IMR-90 (cell line): ENCODE measurements around the gene RASSF7. TPM values are rescaled to one million over a fixed set of nuclear protein-coding genes. Genes with fewer than 3 reads are reported as not detected.
A peak's percentile ranks its signal among the peaks of the same experiment; 100 is the strongest.

ENCODE experiments used
- ATAC-seq: fragments of 200-7000 bp; cut with Tn5 transposase; 2 replicates; pipeline ENCODE4 v1.9.1; 2020; ENCODE audit warnings: low read depth, mild to moderate bottlenecking, moderate library complexity
- BruUV-seq: library from RNA; stranded (reverse); fragments of 400-500 nt; replicated peaks from 2 replicates; lab custom pipeline; 2021; lab: Mats Ljungman, UMichigan
- CTCF ChIA-PET: fragments of 300-600 bp; formaldehyde crosslinking; extraction: SDS; loops from one replicate; lab custom pipeline; 2021; ENCODE audit warnings: antibody characterized with exemption; lab: Yijun Ruan, JAX
- POLR2A ChIA-PET: fragments of 300-600 bp; sonication (Branson Sonifier 250); formaldehyde crosslinking; loops from one replicate; lab custom pipeline; 2022; ENCODE audit warnings: antibody characterized with exemption; ENCODE audit not compliant: unreplicated experiment; lab: Charles Lee
- DNase-seq: peaks from one replicate; pipeline ENCODE4 v3.0.0; 2013
- H2AFZ ChIP-seq: replicated peaks from 2 replicates; pipeline ENCODE3; 2013; ENCODE audit warnings: low read length, mild to moderate bottlenecking; ENCODE audit not compliant: poor library complexity
- H2AK5ac ChIP-seq: 2 replicates; pipeline ENCODE4 v1.6.1; 2013; ENCODE audit warnings: low read depth, low read length, inconsistent platforms
- H2AK9ac ChIP-seq: replicated peaks from 2 replicates; pipeline ENCODE3; 2013; ENCODE audit warnings: mild to moderate bottlenecking, low read depth, low read length, moderate library complexity; ENCODE audit not compliant: poor library complexity
- H2BK120ac ChIP-seq: 2 replicates; pipeline ENCODE4 v1.6.1; 2013; ENCODE audit warnings: low read depth, low read length, inconsistent platforms
- H2BK15ac ChIP-seq: 3 replicates; pipeline ENCODE4 v1.6.1; 2013; ENCODE audit warnings: low read depth, low read length, inconsistent platforms
- H2BK20ac ChIP-seq: 2 replicates; pipeline ENCODE4 v1.6.1; 2013; ENCODE audit warnings: low read depth, mild to moderate bottlenecking, inconsistent platforms, low read length, moderate library complexity
- H2BK5ac ChIP-seq: 2 replicates; pipeline ENCODE4 v1.6.1; 2013; ENCODE audit warnings: mild to moderate bottlenecking, low read depth, low read length, inconsistent platforms; ENCODE audit not compliant: poor library complexity, severe bottlenecking
- H3K14ac ChIP-seq: replicated peaks from 2 replicates; pipeline ENCODE4 v1.6.1; 2013; ENCODE audit warnings: low read depth, low read length, inconsistent platforms
- H3K18ac ChIP-seq: 2 replicates; pipeline ENCODE4 v1.6.1; 2013; ENCODE audit warnings: low read depth, low read length, control low read depth
- H3K23ac ChIP-seq: 2 replicates; pipeline ENCODE4 v1.6.1; 2013; ENCODE audit warnings: low read depth, low read length, inconsistent platforms
- H3K27ac ChIP-seq: 2 replicates; pipeline ENCODE4 v1.5.1; 2013; ENCODE audit warnings: mild to moderate bottlenecking, control low read depth, low read length; ENCODE audit not compliant: insufficient read depth
- H3K27me3 ChIP-seq: 2 replicates; pipeline ENCODE4 v1.6.1; 2013; ENCODE audit warnings: low read length; ENCODE audit not compliant: control insufficient read depth, insufficient read depth
- H3K36me3 ChIP-seq: 2 replicates; pipeline ENCODE4 v1.6.1; 2013; ENCODE audit warnings: low read length, mixed read lengths; ENCODE audit not compliant: control insufficient read depth, insufficient read depth
- H3K4ac ChIP-seq: 2 replicates; pipeline ENCODE4 v1.6.1; 2013; ENCODE audit warnings: low read depth, low read length, inconsistent platforms
- H3K4me1 ChIP-seq: 2 replicates; pipeline ENCODE4 v1.6.1; 2013; ENCODE audit warnings: low read length, mixed read lengths; ENCODE audit not compliant: control insufficient read depth, insufficient read depth
- H3K4me2 ChIP-seq: 2 replicates; pipeline ENCODE4 v1.6.1; 2013; ENCODE audit warnings: low read depth, mild to moderate bottlenecking, control low read depth, low read length, moderate library complexity
- H3K4me3 ChIP-seq: 2 replicates; pipeline ENCODE4 v1.5.1; 2013; ENCODE audit warnings: low read depth, mild to moderate bottlenecking, control low read depth, low read length, moderate library complexity; ENCODE audit not compliant: insufficient read depth
- H3K56ac ChIP-seq: 2 replicates; pipeline ENCODE4 v1.6.1; 2013; ENCODE audit warnings: low read length, inconsistent platforms; ENCODE audit not compliant: insufficient read depth; ENCODE audit errors: extremely low read depth
- H3K79me1 ChIP-seq, 2 experiments: 2 replicates each; pipeline ENCODE4 v1.6.1; 2013; ENCODE audit warnings: low read length in 2 of 2, inconsistent platforms in 1 of 2, low read depth in 1 of 2
- H3K9ac ChIP-seq: 2 replicates; pipeline ENCODE4 v1.6.1; 2013; ENCODE audit warnings: low read depth, low read length, control low read depth
- H3K9me1 ChIP-seq: 2 replicates; pipeline ENCODE4 v1.6.1; 2013; ENCODE audit warnings: low read length, inconsistent platforms; ENCODE audit not compliant: insufficient read depth
- H3K9me3 ChIP-seq: 2 replicates; pipeline ENCODE4 v1.6.1; 2013; ENCODE audit warnings: low read length; ENCODE audit not compliant: control insufficient read depth, insufficient read depth
- H4K20me1 ChIP-seq: 2 replicates; pipeline ENCODE4 v1.6.1; 2013; ENCODE audit warnings: low read length, inconsistent platforms; ENCODE audit not compliant: insufficient read depth
- H4K5ac ChIP-seq: 2 replicates; pipeline ENCODE4 v1.6.1; 2013; ENCODE audit warnings: mild to moderate bottlenecking, low read depth, low read length, control low read depth
- H4K8ac ChIP-seq, 2 experiments: 2 replicates each; pipeline ENCODE4 v1.6.1; 2013; ENCODE audit warnings: low read depth in 2 of 2, low read length in 2 of 2, control low read depth in 1 of 2, inconsistent platforms in 1 of 2
- H4K91ac ChIP-seq: 2 replicates; pipeline ENCODE4 v1.6.1; 2013; ENCODE audit warnings: low read depth, low read length, inconsistent platforms; ENCODE audit not compliant: insufficient read depth
- BHLHE40 ChIP-seq: fragments of 150-350 bp; IDR thresholded peaks from 2 replicates; pipeline ENCODE4 v1.6.1; 2016; ENCODE audit warnings: mild to moderate bottlenecking, low read depth, low read length
- CEBPB ChIP-seq: IDR thresholded peaks from 2 replicates; pipeline ENCODE4 v1.6.1; 2012; ENCODE audit warnings: low read depth, low read length, improper control_type of control experiment
- ELK1 ChIP-seq: fragments of 150-350 bp; IDR thresholded peaks from 2 replicates; pipeline ENCODE4 v1.6.1; 2016; ENCODE audit warnings: low read depth, mild to moderate bottlenecking, low read length, moderate library complexity, borderline replicate concordance
- FOS ChIP-seq: fragments of 150-350 bp; IDR thresholded peaks from 2 replicates; pipeline ENCODE4 v1.6.1; 2016; ENCODE audit warnings: low read depth, low read length
- MAFK ChIP-seq: IDR thresholded peaks from 2 replicates; pipeline ENCODE4 v1.6.1; 2012; ENCODE audit warnings: low read depth, low read length, improper control_type of control experiment
- MAZ ChIP-seq: IDR thresholded peaks from 2 replicates; pipeline ENCODE4 v1.6.1; 2012; ENCODE audit warnings: low read depth, mild to moderate bottlenecking, low read length, improper control_type of control experiment, moderate library complexity, borderline replicate concordance
- MXI1 ChIP-seq: IDR thresholded peaks from 2 replicates; pipeline ENCODE4 v1.6.1; 2012; ENCODE audit warnings: low read depth, mild to moderate bottlenecking, low read length, moderate library complexity, borderline replicate concordance
- NFE2L2 ChIP-seq: fragments of 150-350 bp; IDR thresholded peaks from 2 replicates; pipeline ENCODE4 v1.6.1; 2016; ENCODE audit warnings: low read depth, mild to moderate bottlenecking, low read length
- RAD21 ChIP-seq: IDR thresholded peaks from 2 replicates; pipeline ENCODE4 v1.6.1; 2012; ENCODE audit warnings: low read length, improper control_type of control experiment
- RCOR1 ChIP-seq: IDR thresholded peaks from 2 replicates; pipeline ENCODE4 v1.6.1; 2012; ENCODE audit warnings: mild to moderate bottlenecking, low read length, improper control_type of control experiment; ENCODE audit not compliant: insufficient replicate concordance
- RFX5 ChIP-seq: IDR thresholded peaks from 2 replicates; pipeline ENCODE4 v1.8.0; 2012; ENCODE audit warnings: low read depth, mild to moderate bottlenecking, low read length, moderate library complexity
- USF2 ChIP-seq: fragments of 150-350 bp; IDR thresholded peaks from 2 replicates; pipeline ENCODE4 v1.6.1; 2017; ENCODE audit warnings: mild to moderate bottlenecking, antibody characterized with exemption, low read length, low read depth
- WGBS, 2 experiments: methylation state at CpG; one replicate each; pipeline versions ENCODE4 v1.1.5 to v1.1.7; 2013; ENCODE audit warnings: missing lambda C conversion rate in 2 of 2; ENCODE audit not compliant: insufficient read length in 1 of 2; ENCODE audit errors: extremely low coverage in 2 of 2; 5-methylcytosine and 5-hydroxymethylcytosine counted together
- dilution Hi-C: fragments of 300-500 bp; cut with HindIII; formaldehyde crosslinking; loops from one replicate; pipeline ENCODE4 v1.14.3; 2018; ENCODE audit warnings: low sequenced_read_pairs; ENCODE audit not compliant: unreplicated experiment
- in situ Hi-C: fragments of 300-500 bp; cut with MboI; formaldehyde crosslinking; loops from 3 replicates; pipeline ENCODE4 v1.14.3; 2019; ENCODE audit warnings: low sequenced_read_pairs, inconsistent platforms, mixed read lengths
- intact Hi-C: fragments of 100-400 bp; cut with micrococcal nuclease; formaldehyde crosslinking; loops from 2 replicates; pipeline ENCODE4 v1.10.0; 2022
- polyA plus RNA-seq, 3 experiments: library from polyadenylated mRNA; depleted of rRNA; stranded (reverse); fragments of >200 nt; gene quantifications; 2 replicates each; pipeline ENCODE4 v1.2.3, GENCODE V29; 2012; ENCODE audit warnings: low replicate concordance in 1 of 3
- total RNA-seq: library from RNA; depleted of rRNA; stranded (reverse); fragments of >200 nt; gene quantifications from 2 replicates; pipeline ENCODE4 v1.2.3, GENCODE V29; 2012

RASSF7 gene
- total and polyA plus RNA-seq, 2 of the 4 experiments (the other 2 are of a cell fraction) = 6.8 to 18.5 TPM

GRCh38 chr11:518463-519202, 42.1 kb upstream of the RASSF7 start:
- H3K4me2 ChIP-seq = peak overlapping the region; percentile 65
- H3K56ac ChIP-seq = no peak overlapping the region
- no peak overlapping the region for H3K27ac ChIP-seq
- no TSS peak for BruUV-seq
- dilution Hi-C loops = no loop called here
- peaks cover 7% of the 10 kb centered on the region for H3K36me3 ChIP-seq
- H3K18ac ChIP-seq = no peak overlapping the region
- H3K4me3 ChIP-seq = peak overlapping the region; percentile 22
- peak overlapping the region; percentile 83; the same call in 1 of the 2 replicates for H3K23ac ChIP-seq
- intact Hi-C loops = loop anchor here (5.0 kb wide), 1 partner anchor 311 kb away; the partner anchor contains the start of genes BET1L and RIC8A
- H2BK5ac ChIP-seq = peak overlapping the region; percentile 29
- peaks cover 6% of the 10 kb centered on the region; the same call in 1 of the 2 replicates for H3K9me3 ChIP-seq
- peak overlapping the region in 1 of 2 experiments; percentile 91; a peak in 2 of 4 replicates for H4K8ac ChIP-seq
- no peaks in the 10 kb centered on the region for H3K4me1 ChIP-seq
- peak overlapping the region; percentile 59; the same call in 1 of the 2 replicates for H2AK5ac ChIP-seq
- H3K4ac ChIP-seq = peak overlapping the region; percentile 33; the same call in 1 of the 2 replicates
- in situ Hi-C loops = no loop called here
- no peaks in the 10 kb centered on the region for H4K20me1 ChIP-seq
- 0 out of 2 replicates have a peak overlapping the region, but pooled peaks have one; percentile 10 for H2BK20ac ChIP-seq
- H3K27me3 ChIP-seq = no peaks in the 10 kb centered on the region
- 0 out of 2 replicates have a peak overlapping the region, but pooled peaks have one; percentile 69 for H3K14ac ChIP-seq
- no peak overlapping the region for H3K9ac ChIP-seq
- H3K79me1 ChIP-seq = peaks cover 0 to 3% of the 10 kb centered on the region in 2 experiments; a peak in 2 of 4 replicates
- H2AFZ ChIP-seq = peak overlapping the region; percentile 90
- no peak overlapping the region for H2BK15ac ChIP-seq
- H4K5ac ChIP-seq = peak overlapping the region; percentile 2; the same call in 1 of the 2 replicates
- peak; percentile 89 for DNase-seq
- no peak overlapping the region for H2BK120ac ChIP-seq
- no peak overlapping the region; the same call in 1 of the 2 replicates for H4K91ac ChIP-seq
- peaks cover 3% of the 10 kb centered on the region; the same call in 1 of the 2 replicates for H3K9me1 ChIP-seq
- peak overlapping the region; percentile 88 for H2AK9ac ChIP-seq
- ChIA-PET CTCF (interaction anchor here (0.6 to 0.7 kb wide), 4 partner anchors 9 to 17 kb away, joined by 3 to 6 read pairs (median 3); no protein-coding TSS in a partner anchor), POLR2A (no interaction called here)
- WGBS, 2 experiments = 15% methylated on average over 25 of the region's 74 CpGs; no CpG with 5 or more reads in 1 of the 2 experiments
- ATAC-seq = peak; percentile 99
- TF ChIP-seq MAFK (no peak), CEBPB (no peak), MXI1 (no peak), ELK1 (no peak), RCOR1 (peak; percentile 84), BHLHE40 (peak; percentile 94), FOS (peak; percentile 56), RFX5 (no peak), RAD21 (peak; percentile 77), MAZ (peak; percentile 92; the same call in 1 of the 2 replicates), USF2 (peak; percentile 95), NFE2L2 (no peak; the same call in 1 of the 2 replicates)
